ENCODE measurements around the gene VCAN.

VCAN gene

DNA sequence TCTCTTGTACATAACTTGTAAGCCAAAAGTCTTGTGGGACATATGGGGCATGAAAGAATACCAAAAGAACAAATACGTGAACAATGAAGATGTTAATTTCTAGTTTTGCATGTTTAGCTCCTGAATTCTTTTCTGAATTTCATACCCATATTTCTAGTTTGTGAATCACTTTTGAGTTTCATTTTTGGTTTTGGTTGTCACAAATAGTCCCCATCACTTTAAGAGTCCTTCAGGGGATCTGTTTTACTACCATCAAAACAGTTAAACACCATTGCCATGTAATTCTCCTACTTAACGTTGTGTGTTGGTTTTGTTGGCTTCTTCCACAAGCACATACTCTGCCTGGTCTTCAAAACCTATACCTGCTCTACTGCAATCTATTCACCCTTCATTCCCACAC is 27.0 kb downstream of the VCAN start:
- no peak for DNase-seq

DNA sequence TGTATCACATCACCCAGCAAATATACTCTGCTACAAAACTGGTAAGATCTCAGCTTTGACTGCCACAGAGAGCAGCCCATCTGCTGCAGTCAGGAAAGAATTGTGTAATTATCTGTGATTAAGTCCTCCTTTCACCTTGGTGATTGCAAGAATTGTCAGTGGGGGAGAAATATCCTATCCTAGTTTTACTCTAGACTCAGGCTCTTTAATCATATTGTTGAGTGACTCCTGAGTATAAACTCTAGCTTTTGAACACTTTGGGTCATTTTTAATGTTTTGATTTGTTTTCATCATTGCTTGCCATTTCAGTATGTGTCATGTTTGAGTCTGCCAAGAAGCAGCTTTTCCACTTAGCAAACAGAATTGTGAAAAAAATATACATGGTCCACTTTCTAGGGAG is 32.1 kb downstream of the VCAN start:
- no peak for DNase-seq

DNA sequence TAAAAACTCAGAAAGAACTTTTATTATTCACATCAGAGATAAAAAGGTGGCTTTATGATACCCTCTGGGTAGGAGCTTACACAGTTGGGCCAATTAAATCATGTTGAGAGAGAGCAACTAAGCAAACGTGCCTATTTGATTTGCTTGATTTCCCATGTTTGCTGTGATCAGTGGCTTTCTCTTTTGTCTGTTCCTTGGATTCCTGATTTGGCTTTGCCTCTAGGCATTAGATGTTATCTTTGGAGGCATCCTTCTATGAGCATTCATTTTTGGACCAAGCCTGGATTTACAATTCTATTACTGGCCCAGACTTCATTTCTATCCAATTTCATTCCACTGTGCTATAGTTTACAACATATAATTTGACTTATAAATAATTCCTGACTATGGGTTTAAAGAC is 35.9 kb downstream of the VCAN start:
- no peak for DNase-seq

DNA sequence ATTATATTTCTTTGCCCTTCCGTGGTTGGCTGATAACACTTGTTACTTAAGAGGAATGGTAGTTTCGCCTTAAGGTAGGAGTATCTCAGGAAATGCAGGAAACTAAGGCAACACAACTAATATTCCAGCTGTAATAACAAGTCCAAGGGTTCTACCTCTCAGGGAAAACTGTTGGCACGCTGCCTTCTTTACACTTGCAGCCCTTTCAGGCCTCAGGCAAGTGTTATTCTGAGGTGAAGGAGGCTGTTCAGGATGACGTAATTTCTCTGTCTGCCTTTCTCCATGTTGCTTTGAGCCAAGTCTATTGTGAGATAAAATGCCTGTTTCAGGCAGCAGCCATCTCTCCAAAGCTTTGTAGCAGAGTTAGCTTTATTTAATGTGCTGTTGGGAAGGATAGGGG is 38.0 kb downstream of the VCAN start:
- DNase-seq = no peak

DNA sequence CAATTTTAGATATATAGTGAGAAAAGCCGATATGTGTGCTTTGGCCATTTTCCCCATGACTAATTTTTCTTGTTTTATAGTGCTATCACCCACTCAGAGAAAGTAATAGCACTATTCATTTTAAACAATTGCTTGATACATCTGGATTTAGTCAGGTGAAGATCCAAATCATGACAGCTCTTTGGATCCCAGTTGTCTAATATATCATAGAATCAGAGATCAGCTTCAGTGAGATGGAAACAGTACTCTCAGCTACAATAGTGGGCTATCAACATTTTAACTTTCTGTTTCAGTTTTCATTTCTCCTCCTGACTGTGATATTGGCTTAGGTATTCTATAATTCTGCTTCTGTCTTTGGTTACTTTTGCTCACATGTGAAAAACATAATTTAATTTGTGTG is 38.7 kb downstream of the VCAN start:
- DNase-seq = no peak

DNA sequence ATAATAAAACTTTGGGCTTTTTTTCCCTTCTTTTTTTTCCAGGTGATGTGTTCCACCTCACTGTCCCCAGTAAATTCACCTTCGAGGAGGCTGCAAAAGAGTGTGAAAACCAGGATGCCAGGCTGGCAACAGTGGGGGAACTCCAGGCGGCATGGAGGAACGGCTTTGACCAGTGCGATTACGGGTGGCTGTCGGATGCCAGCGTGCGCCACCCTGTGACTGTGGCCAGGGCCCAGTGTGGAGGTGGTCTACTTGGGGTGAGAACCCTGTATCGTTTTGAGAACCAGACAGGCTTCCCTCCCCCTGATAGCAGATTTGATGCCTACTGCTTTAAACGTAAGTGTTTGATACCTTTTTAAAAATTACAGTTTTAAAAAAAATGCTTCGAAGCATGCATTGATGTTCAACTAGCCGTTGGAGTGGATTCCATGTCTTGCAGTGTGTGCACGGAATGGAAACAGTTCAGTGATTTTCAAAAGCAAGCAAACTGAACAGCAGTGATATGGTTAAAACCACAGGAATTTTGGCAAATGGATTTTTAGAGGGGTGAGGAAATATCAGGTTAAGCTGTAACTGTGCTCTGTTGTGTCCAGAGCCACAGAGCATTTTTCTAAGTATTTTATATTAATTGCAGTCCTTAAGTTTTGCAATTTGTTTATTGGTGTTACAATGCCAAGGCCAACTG is 40.7 kb downstream of the VCAN start:
- no peak for DNase-seq

DNA sequence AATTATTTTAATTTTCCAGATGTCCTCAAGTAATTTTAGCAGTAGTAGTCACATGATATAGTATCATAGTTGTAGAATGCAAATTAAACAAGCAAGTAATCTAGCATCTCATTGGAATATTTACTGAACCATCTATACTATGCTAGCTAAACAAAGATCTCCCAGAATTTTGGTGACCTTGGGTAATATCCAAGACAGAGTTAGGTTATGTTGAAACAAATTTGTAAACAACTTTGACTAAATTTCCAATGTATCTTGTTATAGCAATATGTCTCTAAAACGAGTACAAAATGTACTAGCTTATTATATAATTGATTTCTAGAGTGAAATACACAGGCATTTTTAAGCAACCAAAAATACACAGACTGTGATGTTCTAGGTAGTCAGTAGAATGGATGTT is 41.5 kb downstream of the VCAN start:
- no peak for DNase-seq

DNA sequence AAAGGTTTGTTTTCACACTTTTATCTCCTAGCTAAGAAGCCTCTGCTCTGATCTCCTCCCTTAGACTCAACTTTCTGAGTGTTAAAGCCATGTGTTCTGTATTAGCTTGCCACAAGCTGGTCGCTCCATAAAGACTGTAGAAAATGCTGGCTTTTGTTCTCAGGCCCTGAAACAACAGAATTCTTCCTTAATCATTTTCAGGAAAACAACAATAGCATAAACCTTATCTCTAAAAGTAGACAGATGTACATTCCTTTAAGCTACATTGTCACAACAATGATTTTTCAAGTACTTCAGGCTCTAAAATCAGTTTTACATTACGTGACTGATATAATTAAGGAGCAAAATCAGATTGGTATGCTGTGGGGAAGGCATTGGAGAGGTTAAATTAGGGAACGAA is 41.9 kb downstream of the VCAN start:
- DNase-seq = no peak

DNA sequence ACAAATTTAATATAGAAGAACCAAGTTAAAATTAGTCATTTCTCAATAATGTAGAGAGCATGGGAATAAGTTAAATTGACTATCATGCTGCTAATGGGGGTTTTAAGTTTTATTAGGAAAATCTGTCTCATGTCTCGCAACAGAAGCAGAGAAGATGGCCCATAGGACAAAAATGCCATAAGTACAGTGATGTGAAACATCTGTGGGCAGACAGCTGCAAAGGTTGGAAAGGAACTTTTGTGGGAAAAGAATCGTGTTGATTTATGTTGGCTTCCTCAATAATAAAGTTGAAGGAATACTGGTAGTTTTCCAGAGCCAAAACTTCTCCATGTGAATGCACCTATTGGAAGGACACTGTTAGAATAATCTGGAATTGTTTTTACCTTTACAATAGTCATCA is 44.8 kb downstream of the VCAN start:
- DNase-seq = no peak

DNA sequence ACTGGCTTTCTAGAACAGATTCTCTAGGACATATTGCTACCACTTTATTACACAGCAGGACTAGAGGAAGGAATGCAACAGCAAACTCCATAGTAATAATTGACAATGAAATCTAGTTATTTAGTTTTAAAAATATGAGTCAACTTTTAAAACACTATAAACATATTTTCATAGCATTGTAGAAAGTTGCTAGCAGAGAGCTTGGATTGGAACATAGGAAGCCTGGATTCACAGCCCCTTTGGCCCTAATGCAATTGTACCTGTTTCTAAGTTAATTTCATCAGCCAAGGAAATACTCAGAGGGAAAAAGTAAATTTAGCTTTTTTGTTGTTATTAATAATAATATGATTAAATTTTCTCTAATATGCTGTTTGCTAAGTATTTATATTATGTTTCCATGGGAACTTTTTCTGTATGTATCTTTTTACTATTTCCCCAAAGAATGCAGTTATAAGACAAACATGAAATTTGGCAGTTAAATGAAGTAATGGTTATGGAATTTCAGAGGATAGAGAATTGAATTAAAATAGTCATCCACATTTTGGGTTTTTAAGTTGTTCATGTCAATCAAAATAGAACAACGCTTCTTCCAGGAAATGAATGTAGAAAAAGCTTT is 45.6 kb downstream of the VCAN start:
- DNase-seq = no peak

DNA sequence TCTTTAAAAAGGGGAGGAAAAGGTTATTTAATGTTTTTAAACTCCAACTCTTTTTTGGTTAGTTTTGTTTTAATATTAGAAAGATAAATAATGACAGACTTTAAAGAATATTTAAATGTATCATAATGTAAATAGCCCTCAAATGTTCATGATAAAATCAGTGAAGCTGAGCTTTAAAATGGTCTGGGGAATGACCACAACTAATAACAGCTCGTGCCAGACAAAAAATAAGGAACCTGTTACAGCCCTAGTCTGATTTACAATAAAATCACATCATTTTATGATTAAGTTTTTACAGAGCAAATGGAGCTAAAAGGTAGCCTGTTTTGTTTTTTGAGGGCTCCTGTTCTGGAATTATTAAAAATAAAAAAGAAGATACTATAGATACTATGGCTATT is 46.1 kb downstream of the VCAN start:
- DNase-seq = no peak

DNA sequence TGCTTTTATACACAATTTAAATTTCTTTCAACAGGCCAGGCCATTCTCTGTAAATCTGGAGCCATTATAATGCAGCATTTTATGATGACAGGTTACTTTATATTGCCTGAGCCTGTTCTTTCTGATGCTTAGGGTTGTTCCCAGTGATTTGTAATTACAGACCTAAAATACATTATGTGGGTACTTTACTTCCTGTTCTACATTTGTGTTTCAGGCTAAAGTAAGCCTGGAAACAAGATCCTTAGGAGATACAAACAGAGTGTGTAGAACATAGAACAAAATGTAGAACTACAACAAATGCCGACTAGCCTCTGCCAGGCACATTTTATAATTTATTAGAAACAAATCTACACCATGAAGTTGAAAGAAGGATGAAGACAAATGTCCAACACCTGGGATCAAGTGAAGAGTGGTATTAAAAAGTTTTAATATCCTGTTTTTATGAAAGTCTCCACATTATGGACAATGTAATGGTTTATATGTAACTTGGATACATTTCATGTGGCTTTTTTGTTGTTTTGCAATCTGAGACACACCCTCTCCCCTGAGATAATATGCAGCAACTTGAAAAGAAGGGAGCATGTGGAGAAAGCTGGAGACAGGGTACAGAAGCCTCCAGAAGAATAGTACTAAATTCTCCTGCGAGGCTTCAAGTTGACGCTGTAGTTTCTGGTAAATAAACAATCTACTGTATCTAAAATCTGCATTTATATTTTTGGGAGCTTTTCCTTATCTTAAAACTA is 46.9 kb downstream of the VCAN start:
- DNase-seq = no peak

DNA sequence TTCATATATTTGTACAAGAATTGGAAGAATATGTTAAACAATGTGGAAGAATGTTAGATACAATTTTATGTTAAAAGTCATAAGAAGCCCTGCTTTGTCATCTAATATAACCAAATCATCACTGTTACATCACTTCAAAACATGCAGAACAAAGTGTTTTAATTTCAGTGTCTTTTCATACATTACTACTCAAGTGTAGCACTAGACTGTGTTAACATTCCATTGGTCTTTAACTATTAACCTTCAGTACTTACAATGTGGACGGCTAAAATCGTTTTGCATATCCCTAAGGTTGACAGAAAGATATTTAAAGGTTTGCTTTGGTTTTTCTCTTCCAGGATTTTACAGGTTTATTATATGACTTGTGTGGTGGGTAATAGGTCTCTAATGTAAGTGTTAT is 50.9 kb downstream of the VCAN start:
- no peak for DNase-seq

DNA sequence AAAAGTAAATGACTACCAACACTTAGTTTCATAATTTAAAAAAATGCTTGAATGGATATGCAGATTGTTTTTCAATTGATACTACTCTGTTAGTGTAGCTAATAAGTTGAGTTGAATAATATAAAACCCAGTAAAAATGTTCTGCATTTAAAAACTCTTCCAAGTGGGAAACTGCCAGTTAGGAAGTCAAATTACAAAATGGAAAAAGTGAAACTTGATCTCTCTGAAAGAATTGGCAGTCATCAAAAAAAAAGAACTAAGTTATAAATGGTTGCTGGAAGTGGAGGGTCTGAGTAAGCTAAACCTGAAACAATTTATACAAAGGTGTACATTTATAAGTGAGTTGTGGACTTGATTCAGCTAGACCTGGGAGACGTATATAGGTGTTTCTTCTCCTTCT is 52.4 kb downstream of the VCAN start:
- no peak for DNase-seq

DNA sequence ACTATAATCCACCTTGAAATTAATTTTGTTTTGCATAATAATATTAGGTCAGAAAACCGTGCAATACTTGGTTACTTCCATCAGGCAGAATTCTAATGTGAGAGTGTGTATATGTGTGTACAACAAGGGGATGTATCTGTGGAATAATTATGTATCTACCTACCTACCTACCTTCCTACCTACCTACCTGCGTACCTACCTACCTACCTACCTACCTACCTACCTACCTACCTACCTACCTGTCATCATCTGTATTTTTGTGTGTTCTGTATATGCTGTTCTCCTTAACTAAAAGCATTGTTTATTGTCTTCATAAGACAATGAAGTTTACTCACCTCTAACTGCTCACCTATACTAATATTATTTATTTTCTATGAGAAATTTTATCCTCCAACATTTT is 52.8 kb downstream of the VCAN start:
- no peak for DNase-seq

DNA sequence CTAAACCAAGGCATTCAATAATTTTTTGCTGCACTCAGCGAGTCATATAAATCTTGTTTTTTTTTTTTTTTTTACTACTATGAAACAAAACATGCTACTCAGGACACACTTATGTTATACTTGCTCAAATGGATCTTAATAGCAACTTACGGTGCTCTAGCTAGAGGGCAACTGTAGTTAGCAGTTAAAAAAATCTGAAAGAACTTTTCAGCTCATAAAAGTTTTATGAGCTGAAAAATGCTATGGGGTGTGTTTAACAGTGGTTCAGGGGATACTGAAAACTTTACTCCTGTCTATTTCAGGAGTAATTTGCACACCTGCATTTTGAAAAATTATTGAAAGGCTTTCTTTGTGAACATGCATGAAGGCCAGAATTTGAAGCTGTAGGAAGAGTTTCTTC is 53.4 kb downstream of the VCAN start:
- no peak for DNase-seq

DNA sequence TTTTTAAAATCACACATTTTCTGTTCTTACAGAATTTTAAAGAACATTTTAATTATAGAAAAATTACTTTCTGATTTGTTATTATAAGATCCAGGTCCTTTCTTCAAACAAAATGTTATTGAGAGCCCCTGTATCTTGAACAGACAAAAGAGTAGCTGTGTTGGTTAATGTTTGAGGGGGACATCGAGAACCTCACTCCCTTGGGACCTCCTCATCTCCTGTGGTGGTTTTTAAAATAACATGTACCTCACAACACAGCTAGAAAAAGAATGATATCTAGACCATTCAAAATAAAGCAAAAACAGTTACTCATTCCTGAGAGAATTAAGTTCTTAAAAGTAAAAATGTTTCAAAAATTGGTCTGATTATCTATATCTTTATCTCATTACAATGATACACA is 54.7 kb downstream of the VCAN start:
- DNase-seq = no peak

DNA sequence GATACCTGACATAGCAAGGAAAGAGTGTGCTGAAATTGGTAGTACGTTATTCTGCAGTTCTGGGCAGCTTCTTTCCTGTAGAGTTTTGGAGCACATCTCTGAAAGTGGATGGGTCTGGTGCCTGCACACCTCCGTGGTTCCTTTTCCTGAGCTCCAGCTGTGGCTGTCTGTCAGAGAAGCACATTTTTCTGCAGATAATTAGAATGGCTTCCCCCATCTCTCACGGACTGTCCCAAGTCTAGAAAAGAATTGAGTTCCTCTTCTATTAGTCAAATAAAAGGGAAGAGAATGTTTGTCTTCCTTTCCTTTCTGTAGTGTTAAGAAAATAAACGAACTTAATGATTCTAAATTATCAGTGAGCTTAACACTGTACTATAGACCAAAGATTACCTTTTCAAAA is 55.7 kb downstream of the VCAN start:
- DNase-seq = no peak

DNA sequence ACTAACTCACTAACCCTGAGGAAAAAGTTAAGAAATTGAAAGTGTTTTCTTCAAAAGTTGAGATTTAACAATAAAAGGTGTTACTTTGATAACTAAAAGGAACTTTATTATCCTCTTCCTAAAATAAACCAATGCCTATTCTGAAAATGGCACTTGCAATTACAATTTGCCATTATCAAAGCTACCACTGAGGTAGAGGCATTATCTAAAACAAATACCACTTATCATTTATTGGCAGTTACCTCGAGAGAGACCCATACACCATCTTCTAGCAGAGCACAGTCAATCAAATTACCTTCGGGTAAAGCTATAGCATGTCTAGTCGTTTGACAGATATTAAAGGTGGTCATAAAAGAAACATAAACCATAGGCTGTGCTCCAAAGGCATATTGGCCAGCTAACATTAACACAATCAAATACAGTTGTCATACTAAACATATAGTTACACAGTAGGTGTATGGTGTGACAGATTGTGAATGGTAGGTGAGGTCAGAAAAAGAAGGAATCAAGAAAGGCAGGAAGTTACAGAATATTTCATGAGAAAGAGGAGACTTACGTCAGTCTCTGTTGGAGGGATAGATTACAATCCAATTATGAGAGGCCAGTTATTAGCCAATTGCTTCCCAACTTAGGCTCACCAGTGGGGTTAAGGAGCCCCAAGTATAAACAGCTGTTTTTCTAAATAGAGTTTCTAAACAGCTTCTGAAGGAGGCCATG is 56.3 kb downstream of the VCAN start:
- DNase-seq = no peak

DNA sequence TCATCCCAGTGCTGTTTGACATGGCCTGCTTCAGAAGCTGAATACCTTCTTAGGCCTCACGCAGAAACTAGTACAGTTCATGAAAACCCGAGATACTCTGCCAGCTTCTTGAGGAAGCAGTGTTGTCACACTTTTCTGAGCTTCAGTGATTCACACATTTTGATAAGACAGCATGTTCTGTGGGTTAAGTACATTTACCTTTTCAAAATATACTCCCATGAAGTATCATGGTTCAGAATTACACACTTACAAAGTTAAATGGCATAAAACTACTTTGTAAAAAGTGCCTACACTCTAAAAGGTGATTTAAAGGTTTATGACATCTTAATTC is 56.9 kb downstream of the VCAN start:
- DNase-seq = no peak

DNA sequence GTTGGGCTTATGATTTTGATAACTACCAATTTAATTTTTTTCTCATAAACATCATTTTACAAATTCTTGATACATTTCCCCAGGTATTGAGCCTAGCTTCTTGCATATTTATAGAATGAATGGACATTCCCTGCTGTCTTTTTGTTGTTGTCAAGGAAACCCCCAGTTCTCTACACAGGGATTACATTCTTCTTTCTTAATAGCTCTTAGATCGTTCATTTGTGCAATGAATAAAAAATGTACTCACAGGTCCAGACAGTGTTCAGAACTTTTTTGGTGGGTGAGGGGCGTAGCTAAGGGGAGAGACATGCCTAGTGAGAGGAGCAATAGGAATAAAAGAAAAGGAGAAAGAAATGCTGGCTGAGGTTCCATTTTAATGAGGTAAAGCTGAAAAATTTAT is 58.6 kb downstream of the VCAN start:
- DNase-seq = no peak

DNA sequence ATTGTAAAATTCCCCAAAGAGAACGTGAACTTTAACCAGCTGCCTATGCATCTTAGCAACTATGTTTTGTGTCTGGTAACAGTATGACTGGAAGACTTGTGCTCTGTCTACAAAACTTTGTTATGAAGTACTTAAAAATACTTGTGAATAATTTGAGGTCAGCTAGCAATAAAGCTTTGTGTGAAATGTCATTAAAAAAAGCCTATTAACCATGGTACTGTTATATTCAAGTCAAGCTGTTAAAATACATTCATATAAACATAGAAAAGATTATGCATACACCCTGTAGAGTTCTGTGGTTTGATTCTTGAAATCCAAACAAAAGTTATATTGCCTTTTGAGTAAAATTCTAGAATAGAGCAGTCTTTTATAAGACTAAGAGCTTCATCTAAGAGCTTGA is 60.1 kb downstream of the VCAN start:
- no peak for DNase-seq

DNA sequence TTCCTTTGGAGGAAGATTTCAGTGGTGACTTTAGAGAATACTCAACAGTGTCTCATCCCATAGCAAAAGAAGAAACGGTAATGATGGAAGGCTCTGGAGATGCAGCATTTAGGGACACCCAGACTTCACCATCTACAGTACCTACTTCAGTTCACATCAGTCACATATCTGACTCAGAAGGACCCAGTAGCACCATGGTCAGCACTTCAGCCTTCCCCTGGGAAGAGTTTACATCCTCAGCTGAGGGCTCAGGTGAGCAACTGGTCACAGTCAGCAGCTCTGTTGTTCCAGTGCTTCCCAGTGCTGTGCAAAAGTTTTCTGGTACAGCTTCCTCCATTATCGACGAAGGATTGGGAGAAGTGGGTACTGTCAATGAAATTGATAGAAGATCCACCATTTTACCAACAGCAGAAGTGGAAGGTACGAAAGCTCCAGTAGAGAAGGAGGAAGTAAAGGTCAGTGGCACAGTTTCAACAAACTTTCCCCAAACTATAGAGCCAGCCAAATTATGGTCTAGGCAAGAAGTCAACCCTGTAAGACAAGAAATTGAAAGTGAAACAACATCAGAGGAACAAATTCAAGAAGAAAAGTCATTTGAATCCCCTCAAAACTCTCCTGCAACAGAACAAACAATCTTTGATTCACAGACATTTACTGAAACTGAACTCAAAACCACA is 67.4 kb downstream of the VCAN start:
- peak in 1 of 5 experiments; percentile 19 for DNase-seq

DNA sequence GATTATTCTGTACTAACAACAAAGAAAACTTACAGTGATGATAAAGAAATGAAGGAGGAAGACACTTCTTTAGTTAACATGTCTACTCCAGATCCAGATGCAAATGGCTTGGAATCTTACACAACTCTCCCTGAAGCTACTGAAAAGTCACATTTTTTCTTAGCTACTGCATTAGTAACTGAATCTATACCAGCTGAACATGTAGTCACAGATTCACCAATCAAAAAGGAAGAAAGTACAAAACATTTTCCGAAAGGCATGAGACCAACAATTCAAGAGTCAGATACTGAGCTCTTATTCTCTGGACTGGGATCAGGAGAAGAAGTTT is 67.9 kb downstream of the VCAN start:
- DNase-seq = no peak

Data from T-helper 2 cell (primary cell).